HG03066 (cell line): Measurements from ENCODE around the gene SEMA4D.

ENCODE experiments used
- ATAC-seq: cut with Tn5 transposase; IDR thresholded peaks from one replicate; pipeline ENCODE4 v1.9.1; 2021; ENCODE audit warnings: low read depth; ENCODE audit not compliant: unreplicated experiment

The SEMA4D gene

DNA sequence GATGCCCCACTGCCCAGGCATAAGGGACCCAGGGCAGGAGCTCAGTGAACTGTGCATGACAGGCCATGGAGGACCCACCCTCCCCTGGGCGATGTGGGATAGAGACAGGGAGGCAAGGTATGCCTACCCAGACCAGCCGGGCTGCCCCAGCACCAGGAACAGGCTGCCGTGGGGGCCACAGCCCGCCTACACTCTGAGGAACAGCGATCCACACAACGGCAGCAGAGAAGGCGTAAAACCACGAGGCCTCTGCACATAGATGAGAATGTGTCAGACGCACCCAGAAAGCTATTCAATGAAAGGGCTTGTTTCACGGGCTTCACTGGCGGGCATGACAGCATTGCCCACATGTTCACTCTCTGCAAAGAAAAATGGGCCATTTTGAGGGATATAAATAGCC lies 49.5 kb downstream of the SEMA4D start:
- peak; percentile 60 for ATAC-seq

- ATAC-seq = no peak
Measured at GRCh38 chr9:89447416-89447815, 50.5 kb downstream of the SEMA4D start.

GRCh38 chr9:89446961-89447310 lies 51.0 kb downstream of the SEMA4D start:
- no peak for ATAC-seq

GRCh38 chr9:89446261-89446960 lies 51.5 kb downstream of the SEMA4D start:
- no peak for ATAC-seq

DNA sequence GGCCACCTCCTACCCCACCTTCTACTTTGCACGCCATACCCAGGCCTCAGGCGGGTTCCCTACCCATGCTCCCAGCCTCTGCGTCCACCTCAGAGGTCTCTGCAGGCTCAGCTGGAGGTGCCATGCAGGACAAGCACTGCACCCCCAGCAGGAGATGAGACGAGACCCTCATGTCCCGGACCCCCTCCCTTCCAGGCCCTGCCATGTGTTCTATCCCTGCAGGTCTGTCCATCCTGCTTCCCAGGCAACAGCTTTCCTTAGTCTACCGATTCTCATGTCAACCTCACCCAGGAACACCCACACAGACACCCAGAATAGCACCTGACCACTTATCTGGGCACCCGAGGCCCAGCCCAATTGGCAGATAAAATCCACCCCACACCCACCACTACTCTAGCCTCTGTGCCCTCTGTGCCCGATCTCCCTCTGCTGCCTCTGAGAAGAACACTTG lies 52.1 kb downstream of the SEMA4D start:
- ATAC-seq = no peak

DNA sequence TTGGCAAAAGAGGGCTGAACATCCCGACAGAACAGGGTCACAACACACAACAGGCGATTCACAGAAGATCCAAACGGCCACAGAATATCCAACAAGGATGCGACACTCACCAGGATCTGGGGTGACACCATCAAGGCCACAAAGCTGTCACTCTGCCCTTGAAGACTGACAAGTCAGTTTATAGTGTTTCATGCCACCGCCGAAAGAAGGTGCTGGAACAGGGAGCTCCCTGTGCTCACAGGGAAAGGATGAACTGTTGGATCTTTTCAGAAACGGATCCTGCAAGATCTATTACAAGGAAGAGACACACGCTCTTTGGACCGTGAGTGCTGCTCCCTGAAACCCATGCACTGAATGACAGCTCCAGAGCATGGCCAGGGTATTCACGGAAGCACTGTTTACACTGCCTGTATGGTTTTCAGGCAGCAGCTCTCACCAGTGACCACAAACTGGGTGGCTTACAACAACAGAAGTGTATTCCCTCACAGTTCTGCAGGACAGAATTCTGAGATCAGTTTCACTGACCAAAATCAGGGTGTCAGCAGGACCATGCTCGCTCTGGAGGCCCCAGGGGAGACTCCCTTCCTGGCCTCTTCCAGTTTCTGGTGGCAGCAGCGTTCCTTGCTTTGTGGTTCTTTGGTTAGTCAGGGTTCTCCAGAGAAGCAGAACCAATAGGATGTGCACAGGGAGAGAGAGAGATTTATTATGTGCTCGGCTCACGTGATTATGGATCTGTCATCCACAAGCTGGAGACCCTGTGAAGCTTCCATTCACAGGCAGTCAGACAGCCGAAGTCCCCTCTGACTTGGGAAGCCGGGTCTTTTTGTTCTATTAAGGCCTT lies 52.8 kb downstream of the SEMA4D start:
- ATAC-seq = no peak

- no peak for ATAC-seq
Measured at GRCh38 chr9:89444274-89444673, 53.6 kb downstream of the SEMA4D start.

GRCh38 chr9:89442981-89443814 lies 54.7 kb downstream of the SEMA4D start:
- peak; percentile 49 for ATAC-seq

GRCh38 chr9:89442501-89442978 lies 55.4 kb downstream of the SEMA4D start:
- ATAC-seq = peak; percentile 44

DNA sequence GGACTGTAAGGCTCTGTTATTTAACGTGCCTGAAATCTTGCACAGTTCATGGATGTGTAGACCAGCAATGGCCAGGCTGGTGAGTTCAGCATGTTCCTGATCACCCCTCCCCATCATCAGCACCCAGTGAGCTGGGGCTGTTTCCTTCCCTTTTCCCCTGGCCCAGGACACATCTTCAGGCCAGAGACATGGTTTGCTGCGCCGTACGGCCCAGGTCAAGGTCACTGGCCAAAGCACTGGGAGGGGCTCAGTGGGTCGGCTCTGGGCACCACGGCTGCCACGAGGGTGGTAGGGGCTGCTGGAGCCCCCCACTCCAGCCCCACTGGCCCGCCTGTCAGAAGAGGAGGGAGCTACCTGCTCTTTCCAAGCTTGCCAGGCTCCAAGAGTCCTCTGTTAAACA lies 55.9 kb downstream of the SEMA4D start:
- no peak for ATAC-seq

GRCh38 chr9:89441655-89441970 lies 56.3 kb downstream of the SEMA4D start:
- no peak for ATAC-seq

DNA sequence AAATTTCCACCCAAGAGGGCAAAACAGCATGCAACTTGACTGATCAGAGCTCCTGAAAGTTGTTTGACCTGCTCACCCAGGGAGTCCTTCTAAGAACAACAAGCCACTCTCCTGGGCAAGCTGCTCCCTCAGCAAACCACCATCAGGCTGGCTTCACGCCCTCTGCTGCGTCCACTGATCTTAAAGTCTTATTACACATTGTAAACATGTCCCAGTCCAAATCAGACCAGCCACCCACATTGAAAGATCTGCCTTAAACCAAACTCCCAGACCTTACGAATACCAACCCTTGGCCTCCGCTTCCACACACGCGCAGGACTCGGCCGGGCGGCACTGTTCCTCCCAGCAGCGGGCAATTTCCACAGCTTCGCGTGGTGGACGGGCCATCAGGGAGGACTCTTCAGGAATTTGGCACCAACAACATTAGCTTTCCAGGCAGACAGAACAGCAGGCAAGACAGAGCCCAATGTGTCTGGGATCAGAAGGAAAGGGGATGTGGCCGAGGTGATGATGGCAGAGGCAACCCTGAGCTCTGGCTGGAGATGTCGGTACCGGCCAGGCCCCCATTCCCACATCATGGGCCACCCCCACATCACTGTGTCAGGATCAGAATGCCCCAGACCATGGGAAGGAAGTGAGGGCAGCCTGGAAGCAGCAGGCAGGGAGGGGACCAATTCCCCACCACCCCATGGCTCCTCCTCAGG lies 56.8 kb downstream of the SEMA4D start:
- no peak for ATAC-seq

DNA sequence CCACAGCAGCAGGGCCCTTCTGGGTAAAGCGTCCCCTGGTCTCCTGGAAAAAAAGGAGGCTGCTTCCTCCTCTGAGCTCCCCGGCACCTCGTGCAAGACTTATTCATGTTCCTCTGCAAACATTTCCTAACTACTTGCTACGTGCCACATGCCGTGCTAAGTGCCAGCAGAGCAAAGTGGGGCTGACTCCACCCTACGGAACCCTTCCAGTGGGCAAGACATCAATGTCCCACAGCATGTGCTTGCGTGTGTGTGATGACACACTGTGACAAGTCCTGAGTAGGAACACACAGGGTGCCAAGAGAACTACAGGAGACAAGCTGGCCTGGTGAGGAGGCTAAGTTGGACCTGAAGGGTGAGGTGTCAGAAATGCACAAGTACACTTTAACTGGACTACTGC lies 57.4 kb downstream of the SEMA4D start:
- ATAC-seq = no peak

DNA sequence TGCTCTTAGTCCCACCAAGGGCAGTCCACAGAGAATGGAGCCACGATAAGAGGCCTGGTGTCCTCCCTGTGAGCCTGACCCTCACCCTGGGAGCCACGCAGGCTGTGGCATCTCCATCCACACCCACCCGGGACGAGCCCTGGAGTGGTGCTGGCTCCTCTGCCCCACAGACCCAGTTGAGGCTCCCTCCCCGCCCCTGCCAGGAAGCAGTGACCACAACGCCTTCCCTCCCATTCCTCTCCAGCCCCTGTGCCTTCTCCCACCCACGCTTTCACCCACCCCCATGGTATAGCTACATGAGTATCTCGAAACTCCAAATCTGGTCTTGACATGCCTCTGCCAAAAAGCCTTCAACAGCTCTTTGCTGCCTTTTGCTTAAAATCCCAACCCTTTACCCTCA lies 57.9 kb downstream of the SEMA4D start:
- no peak for ATAC-seq

GRCh38 chr9:89439571-89439970 lies 58.3 kb downstream of the SEMA4D start:
- peak; percentile 33 for ATAC-seq

GRCh38 chr9:89438194-89438593 lies 59.7 kb downstream of the SEMA4D start:
- ATAC-seq = no peak

DNA sequence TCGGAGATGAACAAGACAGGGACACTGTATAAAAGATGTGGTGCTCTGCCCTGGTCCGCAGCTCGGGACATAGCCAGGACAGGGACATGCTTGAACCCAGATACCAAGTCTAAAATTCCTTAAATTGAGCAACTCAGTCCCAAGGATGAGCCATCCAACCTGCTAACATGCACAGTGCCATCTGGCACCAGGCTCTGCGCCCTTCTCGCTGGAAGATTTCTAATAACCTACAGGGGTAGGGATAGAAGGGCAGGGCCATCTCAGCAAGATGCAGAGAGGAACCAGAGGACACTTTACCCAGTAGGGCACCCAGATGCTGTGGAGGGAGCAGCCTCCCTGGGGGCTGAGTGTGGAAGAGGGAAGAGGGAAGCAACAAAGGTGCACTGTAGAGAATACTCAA lies 60.1 kb downstream of the SEMA4D start:
- ATAC-seq = no peak

DNA sequence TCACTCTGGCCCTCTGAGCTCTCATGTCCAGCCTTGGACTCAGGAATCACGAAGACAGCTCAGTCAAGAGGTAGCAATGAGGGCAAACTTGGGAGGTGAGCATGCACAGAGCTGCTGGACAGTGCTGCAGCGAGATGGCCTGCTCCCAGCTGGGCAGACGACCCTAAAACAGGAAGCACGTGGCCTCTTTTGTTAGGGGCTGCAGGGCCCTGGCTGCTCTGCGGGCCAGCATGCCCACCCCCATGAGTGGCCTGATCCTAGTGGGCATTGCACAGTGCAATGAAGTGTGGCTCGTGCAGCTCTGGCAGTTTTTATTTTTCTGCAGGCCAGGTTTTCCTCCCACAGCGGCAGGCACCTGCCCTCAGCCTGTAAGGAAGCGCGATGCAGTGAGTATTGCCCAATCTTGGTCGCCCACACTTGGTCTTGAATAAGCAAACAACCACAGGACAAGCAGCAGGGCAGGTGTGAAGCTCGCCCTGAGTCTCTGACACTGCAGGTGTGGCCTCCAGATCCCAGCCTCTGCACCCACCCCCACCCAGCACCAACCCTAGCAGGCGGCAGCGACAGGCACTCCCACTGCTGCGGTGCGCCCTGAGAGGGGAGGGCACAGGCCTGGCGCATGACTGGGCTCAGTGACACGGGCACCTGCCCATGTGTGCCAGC lies 60.8 kb downstream of the SEMA4D start:
- ATAC-seq = peak; percentile 60

DNA sequence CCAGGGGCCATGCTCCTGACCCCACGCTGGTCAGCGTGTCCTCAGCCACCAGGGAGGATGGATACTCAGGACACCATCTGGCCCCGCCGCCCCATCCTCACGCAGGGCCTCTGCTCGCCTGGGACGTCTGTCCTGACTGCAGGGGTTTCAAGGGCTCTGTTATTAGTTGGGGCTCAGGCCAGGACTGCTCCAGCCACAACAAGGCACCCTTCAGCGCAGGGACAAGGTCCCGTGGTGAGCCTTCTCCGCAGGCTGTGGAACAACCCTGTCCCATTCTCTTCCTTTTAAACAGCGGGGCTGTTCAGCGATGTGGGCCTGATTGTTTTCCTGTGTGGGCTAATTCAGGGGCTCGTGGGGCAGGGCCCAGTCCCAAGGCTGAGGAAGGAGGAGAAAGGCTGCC lies 61.6 kb downstream of the SEMA4D start:
- ATAC-seq = no peak
